T-cell (primary cell): ENCODE measurements around the gene ACSS2. TPM values are rescaled to one million over a fixed set of nuclear protein-coding genes. Genes with fewer than 3 reads are reported as not detected.

Source experiments
- ATAC-seq, 4 experiments: fragments of 200-7000 bp in 3 of 4; fragments of 150-1000 bp in 1 of 4; cut with Tn5 transposase; replicated peaks in 1 of 4; 1 replicate in 3 of 4; 2 replicates in 1 of 4; pipeline ENCODE4 v1.10.0; 2021; ENCODE audit warnings: moderate library complexity in 3 of 4, mild to moderate bottlenecking in 2 of 4, moderate number of reproducible peaks in 1 of 4
- CTCF ChIA-PET, 2 donors: fragments of 300-600 bp; sonication (Branson Sonifier 250); formaldehyde crosslinking; loops; one replicate each; lab custom pipeline; 2022; ENCODE audit warnings: antibody characterized with exemption in 2 of 2; lab: Charles Lee
- POLR2A ChIA-PET, 2 donors: fragments of 300-600 bp; sonication (Branson Sonifier 250); formaldehyde crosslinking; loops; one replicate each; lab custom pipeline; 2022; ENCODE audit warnings: antibody characterized with exemption in 2 of 2; lab: Charles Lee
- DNase-seq, 35 experiments: peaks; one replicate each; pipeline versions ENCODE4 v3.0.0 to v3.0.0-alpha.2; 2013 to 2023
- H3K27ac ChIP-seq: one replicate; pipeline ENCODE4 v1.5.1; 2013; ENCODE audit warnings: low read length
- H3K27me3 ChIP-seq, 2 experiments: replicated peaks in 1 of 2; 1 replicate in 1 of 2; 2 replicates in 1 of 2; pipeline versions ENCODE4 v1.6.1 to v1.7.0; 2013; ENCODE audit warnings: low read length in 1 of 2, mixed read lengths in 1 of 2; ENCODE audit not compliant: control insufficient read depth in 2 of 2, insufficient read depth in 2 of 2; ENCODE audit errors: extremely low read depth in 1 of 2
- H3K36me3 ChIP-seq, 2 donors: 1 replicate in 1 of 2; 2 replicates in 1 of 2; pipeline versions ENCODE4 v1.6.1 to v1.7.0; 2013; ENCODE audit warnings: low read length in 1 of 2; ENCODE audit not compliant: control insufficient read depth in 2 of 2, insufficient read depth in 1 of 2; ENCODE audit errors: extremely low read depth in 1 of 2
- H3K4me1 ChIP-seq, 2 experiments: 1 replicate in 1 of 2; 2 replicates in 1 of 2; pipeline versions ENCODE4 v1.6.1 to v1.7.0; 2013; ENCODE audit warnings: low read length in 2 of 2, mixed read lengths in 1 of 2; ENCODE audit not compliant: insufficient read depth in 2 of 2, control insufficient read depth in 1 of 2; ENCODE audit errors: extremely low read depth in 1 of 2
- H3K4me3 ChIP-seq, 2 donors: 1 replicate in 1 of 2; 2 replicates in 1 of 2; pipeline versions ENCODE4 v1.5.1 to v1.7.0; 2013; ENCODE audit warnings: mild to moderate bottlenecking in 2 of 2, low read length in 1 of 2, moderate library complexity in 1 of 2; ENCODE audit not compliant: control insufficient read depth in 1 of 2; ENCODE audit errors: extremely low read depth in 1 of 2
- H3K9me3 ChIP-seq: 2 replicates; pipeline ENCODE4 v1.7.0; 2013
- H3K27ac Mint-ChIP-seq, 2 donors: one replicate each; pipeline ENCODE4 v1.8.0; 2020 to 2021; ENCODE audit warnings: mild to moderate bottlenecking in 2 of 2, mixed read lengths in 2 of 2
- H3K27me3 Mint-ChIP-seq, 2 donors: one replicate each; pipeline ENCODE4 v1.8.0; 2021 to 2022; ENCODE audit warnings: mixed read lengths in 2 of 2
- H3K36me3 Mint-ChIP-seq: one replicate; pipeline ENCODE4 v1.8.0; 2021; ENCODE audit warnings: mixed read lengths
- H3K4me1 Mint-ChIP-seq, 3 donors: one replicate each; pipeline ENCODE4 v1.8.0; 2020 to 2022; ENCODE audit warnings: mixed read lengths in 3 of 3, mild to moderate bottlenecking in 1 of 3
- H3K4me3 Mint-ChIP-seq, 3 donors: one replicate each; pipeline ENCODE4 v1.8.0; 2020 to 2022; ENCODE audit warnings: mild to moderate bottlenecking in 3 of 3, mixed read lengths in 3 of 3, moderate library complexity in 3 of 3
- H3K9me3 Mint-ChIP-seq, 3 donors: one replicate each; pipeline ENCODE4 v1.8.0; 2020 to 2022; ENCODE audit warnings: mixed read lengths in 3 of 3
- WGBS: methylation state at CpG from one replicate; pipeline ENCODE4 v1.1.5; 2013; ENCODE audit warnings: missing lambda C conversion rate; ENCODE audit not compliant: insufficient coverage; 5-methylcytosine and 5-hydroxymethylcytosine counted together
- total RNA-seq, 35 experiments: library from RNA in 6 of 35; stranded (reverse) in 6 of 35; fragments of 120-200 nt in 1 of 35; gene quantifications; one replicate each; pipeline versions ENCODE4 v1.2.1 to v1.2.4 and lab custom pipeline; 2013 to 2026

ACSS2 gene
- total RNA-seq, 5 donors from 2014 or later (not counting 1 experiment from before 2014, with no cell fraction given): 24.7 to 34.7 (median 27.7) TPM

GRCh38 chr20:34848597-34848996 lies 27.8 kb upstream of the ACSS2 start:
- no peaks in the 10 kb centered on the region for H3K4me1 ChIP-seq
- peaks cover 7 to 26% of the 10 kb centered on the region in 2 donors for H3K36me3 ChIP-seq
- Mint-ChIP-seq H3K36me3 (peaks cover 30% of the 10 kb centered on the region), H3K9me3 (no peaks in the 10 kb centered on the region), H3K27me3 (no peaks in the 10 kb centered on the region), H3K27ac (peak overlapping the region in 1 of 2 donors; percentile 1), H3K4me1 (no peaks in the 10 kb centered on the region), H3K4me3 (no peak overlapping the region)
- ATAC-seq (no peak), DNase-seq (no peak)
- no peak overlapping the region for H3K27ac ChIP-seq
- H3K9me3 ChIP-seq: no peaks in the 10 kb centered on the region
- 91% methylated on average over 4 of the region's 5 CpGs for WGBS
- POLR2A ChIA-PET: no interaction called here
- no peak overlapping the region for H3K4me3 ChIP-seq
- H3K27me3 ChIP-seq: no peaks in the 10 kb centered on the region
- CTCF ChIA-PET: no interaction called here

GRCh38 chr20:34849778-34850177 lies 26.6 kb upstream of the ACSS2 start:
- H3K27me3 ChIP-seq: no peaks in the 10 kb centered on the region
- ChIA-PET POLR2A (no interaction called here), CTCF (no interaction called here)
- no peak overlapping the region for H3K4me3 ChIP-seq
- ATAC-seq (no peak), DNase-seq (no peak)
- WGBS: 96% methylated on average over 7 of the region's 9 CpGs
- Mint-ChIP-seq H3K27ac (no peak overlapping the region), H3K36me3 (peaks cover 30% of the 10 kb centered on the region), H3K4me3 (no peak overlapping the region), H3K9me3 (no peaks in the 10 kb centered on the region), H3K4me1 (no peaks in the 10 kb centered on the region), H3K27me3 (no peaks in the 10 kb centered on the region)
- no peaks in the 10 kb centered on the region for H3K9me3 ChIP-seq
- H3K4me1 ChIP-seq: no peaks in the 10 kb centered on the region
- no peak overlapping the region for H3K27ac ChIP-seq
- peaks cover 7 to 29% of the 10 kb centered on the region in 2 donors for H3K36me3 ChIP-seq

- 98% methylated on average over 10 of the region's 14 CpGs for WGBS
- Histone ChIP-seq H3K36me3 (peaks cover 7 to 29% of the 10 kb centered on the region in 2 donors), H3K27me3 (no peaks in the 10 kb centered on the region), H3K4me3 (no peak overlapping the region), H3K4me1 (no peaks in the 10 kb centered on the region), H3K9me3 (no peaks in the 10 kb centered on the region), H3K27ac (no peak overlapping the region)
- ChIA-PET POLR2A (no interaction called here), CTCF (no interaction called here)
- no peak for ATAC-seq
- Mint-ChIP-seq H3K36me3 (peaks cover 30% of the 10 kb centered on the region), H3K9me3 (no peaks in the 10 kb centered on the region), H3K4me1 (no peaks in the 10 kb centered on the region), H3K4me3 (no peak overlapping the region), H3K27ac (no peak overlapping the region), H3K27me3 (no peaks in the 10 kb centered on the region)
- DNase-seq: no peak
These were observed 25.4 kb upstream of the ACSS2 start for GRCh38 chr20:34850969-34851368.

GRCh38 chr20:34852298-34852697 lies 24.1 kb upstream of the ACSS2 start:
- Histone ChIP-seq H3K4me1 (no peaks in the 10 kb centered on the region), H3K9me3 (no peaks in the 10 kb centered on the region), H3K36me3 (peaks cover 7 to 35% of the 10 kb centered on the region in 2 donors), H3K4me3 (no peak overlapping the region), H3K27me3 (no peaks in the 10 kb centered on the region), H3K27ac (no peak overlapping the region)
- Mint-ChIP-seq H3K36me3 (peaks cover 33% of the 10 kb centered on the region), H3K9me3 (no peaks in the 10 kb centered on the region), H3K4me1 (no peaks in the 10 kb centered on the region), H3K27me3 (no peaks in the 10 kb centered on the region), H3K27ac (no peak overlapping the region), H3K4me3 (no peak overlapping the region)
- no CpG with 5 or more reads among the region's 4 CpGs for WGBS
- ChIA-PET POLR2A (no interaction called here), CTCF (no interaction called here)
- no peak for ATAC-seq
- DNase-seq: no peak

GRCh38 chr20:34859367-34859766 lies 17.0 kb upstream of the ACSS2 start:
- Histone ChIP-seq H3K36me3 (peaks cover 8 to 15% of the 10 kb centered on the region in 2 donors), H3K9me3 (no peaks in the 10 kb centered on the region)

GRCh38 chr20:34859826-34860545 lies 16.4 kb upstream of the ACSS2 start:
- ChIA-PET CTCF (no interaction called here), POLR2A (no interaction called here)
- peaks cover 0 to 3% (median 0%) of the 10 kb centered on the region in 3 donors for H3K4me1 Mint-ChIP-seq
- DNase-seq: no peak
- Histone ChIP-seq H3K27me3 (no peaks in the 10 kb centered on the region), H3K36me3 (peaks cover 8 to 13% of the 10 kb centered on the region in 2 donors), H3K4me1 (no peaks in the 10 kb centered on the region), H3K4me3 (no peak overlapping the region), H3K27ac (no peak overlapping the region), H3K9me3 (no peaks in the 10 kb centered on the region)
- no peak for ATAC-seq
- no peaks in the 10 kb centered on the region for H3K9me3 Mint-ChIP-seq
- no peak overlapping the region for H3K4me3 Mint-ChIP-seq
- H3K36me3 Mint-ChIP-seq: peaks cover 22% of the 10 kb centered on the region
- H3K27me3 Mint-ChIP-seq: no peaks in the 10 kb centered on the region
- no peak overlapping the region for H3K27ac Mint-ChIP-seq
- WGBS: 100% methylated on average over 1 of the region's 9 CpGs

More at GRCh38 chr20:34859367-34859766, 17.0 kb upstream of the ACSS2 start:
- Mint-ChIP-seq H3K27me3 (no peaks in the 10 kb centered on the region), H3K4me3 (no peak overlapping the region), H3K4me1 (peaks cover 0 to 3% (median 0%) of the 10 kb centered on the region in 3 donors), H3K36me3 (peaks cover 22% of the 10 kb centered on the region), H3K27ac (no peak overlapping the region), H3K9me3 (no peaks in the 10 kb centered on the region)
- Histone ChIP-seq H3K4me1 (no peaks in the 10 kb centered on the region), H3K4me3 (no peak overlapping the region), H3K27me3 (no peaks in the 10 kb centered on the region), H3K27ac (no peak overlapping the region)
- 96% methylated on average over 12 of the region's 26 CpGs for WGBS
- ChIA-PET POLR2A (no interaction called here), CTCF (no interaction called here)
- DNase-seq (no peak), ATAC-seq (no peak)
